IMR-90 (cell line): ENCODE results near the gene GPR135. TPM values are rescaled to one million over a fixed set of nuclear protein-coding genes. Genes with fewer than 3 reads are reported as not detected.

ENCODE experiments used
- ATAC-seq: fragments of 200-7000 bp; cut with Tn5 transposase; 2 replicates; pipeline ENCODE4 v1.9.1; 2020; ENCODE audit warnings: low read depth, mild to moderate bottlenecking, moderate library complexity
- BruUV-seq: library from RNA; stranded (reverse); fragments of 400-500 nt; replicated peaks from 2 replicates; lab custom pipeline; 2021; lab: Mats Ljungman, UMichigan
- CTCF ChIA-PET: fragments of 300-600 bp; formaldehyde crosslinking; extraction: SDS; loops from one replicate; lab custom pipeline; 2021; ENCODE audit warnings: antibody characterized with exemption; lab: Yijun Ruan, JAX
- POLR2A ChIA-PET: fragments of 300-600 bp; sonication (Branson Sonifier 250); formaldehyde crosslinking; loops from one replicate; lab custom pipeline; 2022; ENCODE audit warnings: antibody characterized with exemption; ENCODE audit not compliant: unreplicated experiment; lab: Charles Lee
- DNase-seq: peaks from one replicate; pipeline ENCODE4 v3.0.0; 2013
- H2AFZ ChIP-seq: replicated peaks from 2 replicates; pipeline ENCODE3; 2013; ENCODE audit warnings: low read length, mild to moderate bottlenecking; ENCODE audit not compliant: poor library complexity
- H2AK5ac ChIP-seq: 2 replicates; pipeline ENCODE4 v1.6.1; 2013; ENCODE audit warnings: low read depth, low read length, inconsistent platforms
- H2AK9ac ChIP-seq: replicated peaks from 2 replicates; pipeline ENCODE3; 2013; ENCODE audit warnings: mild to moderate bottlenecking, low read depth, low read length, moderate library complexity; ENCODE audit not compliant: poor library complexity
- H2BK120ac ChIP-seq: 2 replicates; pipeline ENCODE4 v1.6.1; 2013; ENCODE audit warnings: low read depth, low read length, inconsistent platforms
- H2BK15ac ChIP-seq: 3 replicates; pipeline ENCODE4 v1.6.1; 2013; ENCODE audit warnings: low read depth, low read length, inconsistent platforms
- H2BK20ac ChIP-seq: 2 replicates; pipeline ENCODE4 v1.6.1; 2013; ENCODE audit warnings: low read depth, mild to moderate bottlenecking, inconsistent platforms, low read length, moderate library complexity
- H2BK5ac ChIP-seq: 2 replicates; pipeline ENCODE4 v1.6.1; 2013; ENCODE audit warnings: mild to moderate bottlenecking, low read depth, low read length, inconsistent platforms; ENCODE audit not compliant: poor library complexity, severe bottlenecking
- H3K14ac ChIP-seq: replicated peaks from 2 replicates; pipeline ENCODE4 v1.6.1; 2013; ENCODE audit warnings: low read depth, low read length, inconsistent platforms
- H3K18ac ChIP-seq: 2 replicates; pipeline ENCODE4 v1.6.1; 2013; ENCODE audit warnings: low read depth, low read length, control low read depth
- H3K23ac ChIP-seq: 2 replicates; pipeline ENCODE4 v1.6.1; 2013; ENCODE audit warnings: low read depth, low read length, inconsistent platforms
- H3K27ac ChIP-seq: 2 replicates; pipeline ENCODE4 v1.5.1; 2013; ENCODE audit warnings: mild to moderate bottlenecking, control low read depth, low read length; ENCODE audit not compliant: insufficient read depth
- H3K27me3 ChIP-seq: 2 replicates; pipeline ENCODE4 v1.6.1; 2013; ENCODE audit warnings: low read length; ENCODE audit not compliant: control insufficient read depth, insufficient read depth
- H3K36me3 ChIP-seq: 2 replicates; pipeline ENCODE4 v1.6.1; 2013; ENCODE audit warnings: low read length, mixed read lengths; ENCODE audit not compliant: control insufficient read depth, insufficient read depth
- H3K4ac ChIP-seq: 2 replicates; pipeline ENCODE4 v1.6.1; 2013; ENCODE audit warnings: low read depth, low read length, inconsistent platforms
- H3K4me1 ChIP-seq: 2 replicates; pipeline ENCODE4 v1.6.1; 2013; ENCODE audit warnings: low read length, mixed read lengths; ENCODE audit not compliant: control insufficient read depth, insufficient read depth
- H3K4me2 ChIP-seq: 2 replicates; pipeline ENCODE4 v1.6.1; 2013; ENCODE audit warnings: low read depth, mild to moderate bottlenecking, control low read depth, low read length, moderate library complexity
- H3K4me3 ChIP-seq: 2 replicates; pipeline ENCODE4 v1.5.1; 2013; ENCODE audit warnings: low read depth, mild to moderate bottlenecking, control low read depth, low read length, moderate library complexity; ENCODE audit not compliant: insufficient read depth
- H3K56ac ChIP-seq: 2 replicates; pipeline ENCODE4 v1.6.1; 2013; ENCODE audit warnings: low read length, inconsistent platforms; ENCODE audit not compliant: insufficient read depth; ENCODE audit errors: extremely low read depth
- H3K79me1 ChIP-seq, 2 experiments: 2 replicates each; pipeline ENCODE4 v1.6.1; 2013; ENCODE audit warnings: low read length in 2 of 2, inconsistent platforms in 1 of 2, low read depth in 1 of 2
- H3K9ac ChIP-seq: 2 replicates; pipeline ENCODE4 v1.6.1; 2013; ENCODE audit warnings: low read depth, low read length, control low read depth
- H3K9me1 ChIP-seq: 2 replicates; pipeline ENCODE4 v1.6.1; 2013; ENCODE audit warnings: low read length, inconsistent platforms; ENCODE audit not compliant: insufficient read depth
- H3K9me3 ChIP-seq: 2 replicates; pipeline ENCODE4 v1.6.1; 2013; ENCODE audit warnings: low read length; ENCODE audit not compliant: control insufficient read depth, insufficient read depth
- H4K20me1 ChIP-seq: 2 replicates; pipeline ENCODE4 v1.6.1; 2013; ENCODE audit warnings: low read length, inconsistent platforms; ENCODE audit not compliant: insufficient read depth
- H4K5ac ChIP-seq: 2 replicates; pipeline ENCODE4 v1.6.1; 2013; ENCODE audit warnings: mild to moderate bottlenecking, low read depth, low read length, control low read depth
- H4K8ac ChIP-seq, 2 experiments: 2 replicates each; pipeline ENCODE4 v1.6.1; 2013; ENCODE audit warnings: low read depth in 2 of 2, low read length in 2 of 2, control low read depth in 1 of 2, inconsistent platforms in 1 of 2
- H4K91ac ChIP-seq: 2 replicates; pipeline ENCODE4 v1.6.1; 2013; ENCODE audit warnings: low read depth, low read length, inconsistent platforms; ENCODE audit not compliant: insufficient read depth
- BHLHE40 ChIP-seq: fragments of 150-350 bp; IDR thresholded peaks from 2 replicates; pipeline ENCODE4 v1.6.1; 2016; ENCODE audit warnings: mild to moderate bottlenecking, low read depth, low read length
- CEBPB ChIP-seq: IDR thresholded peaks from 2 replicates; pipeline ENCODE4 v1.6.1; 2012; ENCODE audit warnings: low read depth, low read length, improper control_type of control experiment
- CHD1 ChIP-seq: IDR thresholded peaks from 2 replicates; pipeline ENCODE4 v1.6.1; 2012; ENCODE audit warnings: low read depth, low read length, improper control_type of control experiment
- CTCF ChIP-seq: conservative IDR thresholded peaks from 2 replicates; pipeline ENCODE4 v1.5.1; 2012; ENCODE audit warnings: mild to moderate bottlenecking, low read depth, low read length, improper control_type of control experiment
- ELK1 ChIP-seq: fragments of 150-350 bp; IDR thresholded peaks from 2 replicates; pipeline ENCODE4 v1.6.1; 2016; ENCODE audit warnings: low read depth, mild to moderate bottlenecking, low read length, moderate library complexity, borderline replicate concordance
- FOS ChIP-seq: fragments of 150-350 bp; IDR thresholded peaks from 2 replicates; pipeline ENCODE4 v1.6.1; 2016; ENCODE audit warnings: low read depth, low read length
- MAFK ChIP-seq: IDR thresholded peaks from 2 replicates; pipeline ENCODE4 v1.6.1; 2012; ENCODE audit warnings: low read depth, low read length, improper control_type of control experiment
- MXI1 ChIP-seq: IDR thresholded peaks from 2 replicates; pipeline ENCODE4 v1.6.1; 2012; ENCODE audit warnings: low read depth, mild to moderate bottlenecking, low read length, moderate library complexity, borderline replicate concordance
- NFE2L2 ChIP-seq: fragments of 150-350 bp; IDR thresholded peaks from 2 replicates; pipeline ENCODE4 v1.6.1; 2016; ENCODE audit warnings: low read depth, mild to moderate bottlenecking, low read length
- POLR2A ChIP-seq: IDR thresholded peaks from 2 replicates; pipeline ENCODE4 v1.6.1; 2012; ENCODE audit warnings: mild to moderate bottlenecking, low read depth, low read length
- RCOR1 ChIP-seq: IDR thresholded peaks from 2 replicates; pipeline ENCODE4 v1.6.1; 2012; ENCODE audit warnings: mild to moderate bottlenecking, low read length, improper control_type of control experiment; ENCODE audit not compliant: insufficient replicate concordance
- RFX5 ChIP-seq: IDR thresholded peaks from 2 replicates; pipeline ENCODE4 v1.8.0; 2012; ENCODE audit warnings: low read depth, mild to moderate bottlenecking, low read length, moderate library complexity
- SMC3 ChIP-seq: fragments of 150-350 bp; IDR thresholded peaks from 2 replicates; pipeline ENCODE4 v1.6.1; 2016; ENCODE audit warnings: low read depth, mild to moderate bottlenecking, antibody characterized with exemption, low read length, moderate library complexity
- WGBS, 2 experiments: methylation state at CpG; one replicate each; pipeline versions ENCODE4 v1.1.5 to v1.1.7; 2013; ENCODE audit warnings: missing lambda C conversion rate in 2 of 2; ENCODE audit not compliant: insufficient read length in 1 of 2; ENCODE audit errors: extremely low coverage in 2 of 2; 5-methylcytosine and 5-hydroxymethylcytosine counted together
- dilution Hi-C: fragments of 300-500 bp; cut with HindIII; formaldehyde crosslinking; loops from one replicate; pipeline ENCODE4 v1.14.3; 2018; ENCODE audit warnings: low sequenced_read_pairs; ENCODE audit not compliant: unreplicated experiment
- in situ Hi-C: fragments of 300-500 bp; cut with MboI; formaldehyde crosslinking; loops from 3 replicates; pipeline ENCODE4 v1.14.3; 2019; ENCODE audit warnings: low sequenced_read_pairs, inconsistent platforms, mixed read lengths
- intact Hi-C: fragments of 100-400 bp; cut with micrococcal nuclease; formaldehyde crosslinking; loops from 2 replicates; pipeline ENCODE4 v1.10.0; 2022
- polyA plus RNA-seq, 3 experiments: library from polyadenylated mRNA; depleted of rRNA; stranded (reverse); fragments of >200 nt; gene quantifications; 2 replicates each; pipeline ENCODE4 v1.2.3, GENCODE V29; 2012; ENCODE audit warnings: low replicate concordance in 1 of 3
- total RNA-seq: library from RNA; depleted of rRNA; stranded (reverse); fragments of >200 nt; gene quantifications from 2 replicates; pipeline ENCODE4 v1.2.3, GENCODE V29; 2012

Gene GPR135
- total and polyA plus RNA-seq, 2 of the 4 experiments (the other 2 are of a cell fraction) = 1.3 to 2.4 TPM

- DNase-seq (peak; percentile 95), ATAC-seq (peak; percentile 30)
- Histone ChIP-seq H3K14ac (peak overlapping the region; percentile 97), H3K9me3 (no peaks in the 10 kb centered on the region), H3K36me3 (peaks cover 9% of the 10 kb centered on the region), H2BK120ac (peak overlapping the region; percentile 92), H3K4me1 (peaks cover 9% of the 10 kb centered on the region), H2AFZ (no peak overlapping the region), H4K8ac (peak overlapping the region; percentile 79 to 88), H3K27me3 (no peaks in the 10 kb centered on the region), H2BK15ac (peak overlapping the region; percentile 69; the same call in 2 of the 3 replicates), H4K91ac (peak overlapping the region; percentile 94), H3K4me3 (peak overlapping the region; percentile 94), H3K56ac (peak overlapping the region; percentile 99), H3K9ac (peak overlapping the region; percentile 99), H2BK20ac (peak overlapping the region; percentile 91), H3K18ac (peak overlapping the region; percentile 93), H3K9me1 (peaks cover 10% of the 10 kb centered on the region), H3K4ac (peak overlapping the region; percentile 97), H2AK9ac (peak overlapping the region; percentile 7), H2AK5ac (peak overlapping the region; percentile 50; the same call in 1 of the 2 replicates), H4K20me1 (peaks cover 17% of the 10 kb centered on the region; the same call in 1 of the 2 replicates), H3K23ac (peak overlapping the region; percentile 99), H4K5ac (peak overlapping the region; percentile 67; the same call in 1 of the 2 replicates), H3K27ac (peak overlapping the region; percentile 93), H3K79me1 (peaks cover 7 to 55% of the 10 kb centered on the region in 2 experiments), H2BK5ac (peak overlapping the region; percentile 97), H3K4me2 (peak overlapping the region; percentile 87)
- ChIA-PET CTCF (interaction anchor here (0.6 to 2.6 kb wide), 2 partner anchors 11 to 744 kb away, joined by 3 to 12 read pairs; no protein-coding TSS in a partner anchor), POLR2A (no interaction called here)
- TF ChIP-seq RCOR1 (no peak), MXI1 (no peak), NFE2L2 (peak; percentile 92), CTCF (no peak), CEBPB (no peak), CHD1 (no peak), ELK1 (no peak), BHLHE40 (no peak), RFX5 (no peak), POLR2A (peak; percentile 87; the same call in 1 of the 2 replicates), FOS (peak; percentile 59; the same call in 1 of the 2 replicates), SMC3 (no peak), MAFK (peak; percentile 25; the same call in 1 of the 2 replicates)
- dilution Hi-C loops (no loop called here), in situ Hi-C loops (loop anchor here (25.0 kb wide), 1 partner anchor 605 kb away; the partner anchor contains the start of gene PCNX4), intact Hi-C loops (no loop called here)
- WGBS, 2 experiments = no CpG with 5 or more reads among the region's 6 CpGs
- TSS peak; percentile 42 for BruUV-seq
Measured at GRCh38 chr14:59482541-59483331, 17.6 kb upstream of the GPR135 start.
